ENCODE data around the gene OBP2B. TPM values are rescaled to one million over a fixed set of nuclear protein-coding genes. Genes with fewer than 3 reads are reported as not detected.

Gene OBP2B
- total and polyA plus RNA-seq, 9 of the 15 experiments (the other 6 are each of a cell fraction or from before 2014, with no cell fraction given): not detected

- TF ChIP-seq STAG1 (CRISPR knock-in tag; IDR thresholded peaks at IDR 0.05; ENCODE audit: borderline replicate concordance) (peak; percentile 58; the same call in 1 of the 2 replicates), MTA1 (IDR thresholded peaks at IDR 0.05; ENCODE audit: borderline replicate concordance) (no peak), JUND (IDR thresholded peaks at IDR 0.05; ENCODE audit: borderline replicate concordance, low read depth, low read length) (peak; percentile 33; the same call in 1 of the 2 replicates), JUND (tag; IDR thresholded peaks at IDR 0.05; ENCODE audit: borderline replicate concordance, low read depth, low read length) (no peak; the same call in 2 of the 3 replicates), TAF7 (tag; IDR thresholded peaks at IDR 0.05) (no peak), DEAF1 (CRISPR knock-in tag; IDR thresholded peaks at IDR 0.05) (peak; percentile 33; the same call in 1 of the 2 replicates), RCOR1 (IDR thresholded peaks at IDR 0.05; ENCODE audit: borderline replicate concordance in 1 of 2, low read depth in 2 of 2, low read length in 2 of 2) (peak in 1 of 2 experiments; percentile 52; a peak in 1 of 4 replicates), ARID2 (IDR thresholded peaks at IDR 0.05) (peak; percentile 66; the same call in 1 of the 2 replicates)
Measured at GRCh38 chr9:133184971-133185370, 24.1 kb downstream of the OBP2B start (continued).

GRCh38 chr9:133182151-133182550 is 26.9 kb downstream of the OBP2B start:
- Histone ChIP-seq H3K4me2 (ENCODE audit: insufficient read depth, low read length) (no peak overlapping the region), H2AFZ (ENCODE audit: low read depth, low read length) (no peak overlapping the region), H3K27me3 (ENCODE audit: control insufficient read depth in 2 of 2, insufficient read depth in 2 of 2, low read length in 2 of 2) (peaks cover 13 to 17% of the 10 kb centered on the region in 2 experiments; a peak in 4 of 5 replicates), H3K9me1 (ENCODE audit: control insufficient read depth, insufficient read depth, low read length) (no peaks in the 10 kb centered on the region), H3K27ac (ENCODE audit: extremely low read depth, low read depth, low read length) (no peak overlapping the region), H3K4me1 (replicated peaks in 1 of 2; ENCODE audit: control insufficient read depth in 2 of 2, insufficient read depth in 2 of 2, low read length in 2 of 2) (peaks cover 0 to 4% of the 10 kb centered on the region in 2 experiments; a peak in 1 of 5 replicates), H3K36me3 (ENCODE audit: control insufficient read depth, insufficient read depth, low read length) (no peaks in the 10 kb centered on the region), H3K9ac (ENCODE audit: insufficient read depth in 1 of 2, low read depth in 2 of 2, low read length in 2 of 2) (peak overlapping the region in 1 of 2 experiments; percentile 41; a peak in 1 of 4 replicates), H4K20me1 (replicated peaks; ENCODE audit: control insufficient read depth, insufficient read depth, low read length) (no peaks in the 10 kb centered on the region), H3K4me3 (no peak overlapping the region), H3K79me2 (ENCODE audit: control insufficient read depth, insufficient read depth, low read length) (no peaks in the 10 kb centered on the region), H3K9me3 (replicated peaks; ENCODE audit: control insufficient read depth, insufficient read depth, low read depth, low read length) (no peaks in the 10 kb centered on the region)
- no peak for FAIRE-seq
- no peak for ATAC-seq
- 18% methylated on average over 5 of the region's 5 CpGs for WGBS (ENCODE audit: insufficient coverage, low coverage, missing lambda C conversion rate)
- BruUV-seq (replicated peaks): no TSS peak
- POLR2A ChIA-PET: interaction anchor here (1.2 kb wide), 1 partner anchor 43 kb away, joined by 3 read pairs; no protein-coding TSS in a partner anchor
- intact Hi-C loops (cut with micrococcal nuclease) (no loop called here), in situ Hi-C loops (cut with MboI) (no loop called here)
- CTCF ChIA-PET (ENCODE audit: low intra/inter-chr PET ratio): no interaction called here
- TF ChIP-seq ATF3 (IDR thresholded peaks at IDR 0.05) (no peak), ATF3 (CRISPR knock-in tag; conservative IDR thresholded peaks at IDR 0.05) (no peak), ZNF507 (tag; conservative IDR thresholded peaks at IDR 0.05) (no peak), ZNF512 (tag; IDR thresholded peaks at IDR 0.05) (no peak), DLX4 (CRISPR knock-in tag; IDR thresholded peaks at IDR 0.05) (no peak), NBN (IDR thresholded peaks at IDR 0.05; ENCODE audit: low read depth) (no peak)
- no peak for DNase-seq (ENCODE audit: extremely low read depth in 1 of 4, low spot score in 3 of 4)

All from K562 (cell line).